ENCODE data around the gene PAK3. TPM values are rescaled to one million over a fixed set of nuclear protein-coding genes. Genes with fewer than 3 reads are reported as not detected.

Gene PAK3
- total and polyA plus RNA-seq, 2 of the 8 experiments (the other 6 are each of a cell fraction or from before 2014, with no cell fraction given) = 0.80 to 7.2 TPM

GRCh38 chrX:111102636-111103035 lies 6.6 kb downstream of the PAK3 start (continued):
- no peak for TF ChIP-seq RAD21 (IDR thresholded peaks at IDR 0.05 in 1 of 2, conservative IDR thresholded peaks at IDR 0.05 in 1 of 2; ENCODE audit: low read depth in 2 of 2, low read length in 2 of 2)
- TF ChIP-seq RXRA (IDR thresholded peaks at IDR 0.05; ENCODE audit: insufficient read depth, low read depth, low read length) = no peak
- TF ChIP-seq CREB1 (IDR thresholded peaks at IDR 0.05) = no peak
- TF ChIP-seq EP300 (IDR thresholded peaks at IDR 0.05; ENCODE audit: borderline replicate concordance in 1 of 2, low read depth in 2 of 2, low read length in 2 of 2) = no peak
